HG03565 (cell line): ENCODE data around the gene RGS14.
"Not testable (repeated sequence)": the region's sequence is repeated elsewhere in the genome, so short reads cannot be mapped to it uniquely, and the experiment has no call there.

Experiments
- ATAC-seq: cut with Tn5 transposase; IDR thresholded peaks from one replicate; pipeline ENCODE4 v1.9.1; 2021; ENCODE audit warnings: mild to moderate bottlenecking, moderate library complexity; ENCODE audit not compliant: unreplicated experiment

The RGS14 gene

GRCh38 chr5:177363565-177363964 is 5.8 kb downstream of the RGS14 start:
- no peak for ATAC-seq

GRCh38 chr5:177364159-177364962 is 6.6 kb downstream of the RGS14 start:
- no peak for ATAC-seq

DNA sequence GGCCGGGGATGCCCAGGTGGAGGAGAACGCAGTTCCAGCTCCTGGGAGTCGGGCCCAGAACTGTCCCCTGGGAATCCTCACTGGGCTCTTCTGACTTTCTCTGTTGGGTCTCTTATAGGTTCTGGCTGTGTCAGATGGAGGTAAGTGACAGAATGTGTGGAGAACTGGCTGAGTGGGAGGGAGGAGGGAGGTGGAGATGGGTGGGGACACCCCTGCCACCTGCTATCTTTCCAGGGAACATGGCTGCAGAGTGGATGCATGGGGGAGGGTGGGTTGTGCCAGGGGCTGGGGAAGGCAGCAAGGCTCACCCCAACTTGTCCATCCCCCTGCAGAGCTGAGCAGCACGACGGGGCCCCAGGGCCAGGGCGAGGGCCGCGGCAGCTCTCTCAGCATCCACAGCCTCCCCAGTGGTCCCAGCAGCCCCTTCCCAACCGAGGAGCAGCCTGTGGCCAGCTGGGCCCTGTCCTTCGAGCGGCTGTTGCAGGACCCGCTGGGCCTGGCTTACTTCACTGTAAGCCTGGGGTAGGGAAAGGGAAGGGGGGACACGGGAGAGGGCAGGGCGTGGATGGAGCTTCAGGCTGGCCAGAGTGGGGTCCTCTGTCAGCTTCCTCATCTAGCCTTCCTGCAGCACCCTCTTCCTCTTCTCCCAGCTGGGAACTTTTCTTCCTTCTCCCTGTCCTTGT is 8.3 kb downstream of the RGS14 start:
- no peak for ATAC-seq

DNA sequence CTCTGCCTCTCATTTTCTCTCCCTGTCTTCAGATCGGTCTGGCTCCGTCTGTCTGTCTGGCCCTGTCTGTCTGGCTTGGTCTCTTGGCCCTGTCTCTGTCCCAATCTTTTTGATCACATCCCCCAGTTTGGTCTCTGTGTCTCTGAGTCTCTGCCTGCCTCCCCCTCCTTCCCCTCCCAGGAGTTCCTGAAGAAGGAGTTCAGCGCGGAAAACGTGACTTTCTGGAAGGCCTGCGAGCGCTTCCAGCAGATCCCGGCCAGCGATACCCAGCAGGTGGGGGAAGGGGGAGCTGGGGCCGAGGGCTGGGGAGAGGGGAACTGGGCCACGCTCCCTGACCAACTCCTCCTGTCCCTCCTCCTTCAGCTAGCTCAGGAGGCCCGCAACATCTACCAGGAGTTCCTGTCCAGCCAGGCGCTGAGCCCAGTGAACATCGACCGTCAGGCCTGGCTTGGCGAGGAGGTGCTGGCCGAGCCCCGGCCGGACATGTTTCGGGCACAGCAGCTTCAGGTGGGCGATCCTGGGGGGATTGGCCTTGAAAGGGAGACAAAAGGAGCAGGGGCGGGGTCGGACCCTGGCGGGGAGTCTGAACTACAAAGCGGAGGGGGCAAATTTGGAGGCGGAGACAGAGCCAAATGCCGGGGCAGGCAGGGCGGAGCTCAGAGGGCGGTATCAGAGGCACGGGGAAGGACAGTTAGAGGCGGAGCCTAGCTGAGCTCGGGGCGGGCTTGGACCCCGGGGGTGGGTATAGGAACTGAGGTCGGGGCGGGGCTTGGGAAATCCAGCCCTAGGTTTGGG is 9.0 kb downstream of the RGS14 start:
- no peak for ATAC-seq

- ATAC-seq, result no peak
These were observed 9.7 kb downstream of the RGS14 start for GRCh38 chr5:177367323-177367848.

- ATAC-seq, result no peak
These were observed 10.5 kb downstream of the RGS14 start for GRCh38 chr5:177367981-177368868.

GRCh38 chr5:177368869-177369644 is 11.3 kb downstream of the RGS14 start:
- ATAC-seq, result no peak

DNA sequence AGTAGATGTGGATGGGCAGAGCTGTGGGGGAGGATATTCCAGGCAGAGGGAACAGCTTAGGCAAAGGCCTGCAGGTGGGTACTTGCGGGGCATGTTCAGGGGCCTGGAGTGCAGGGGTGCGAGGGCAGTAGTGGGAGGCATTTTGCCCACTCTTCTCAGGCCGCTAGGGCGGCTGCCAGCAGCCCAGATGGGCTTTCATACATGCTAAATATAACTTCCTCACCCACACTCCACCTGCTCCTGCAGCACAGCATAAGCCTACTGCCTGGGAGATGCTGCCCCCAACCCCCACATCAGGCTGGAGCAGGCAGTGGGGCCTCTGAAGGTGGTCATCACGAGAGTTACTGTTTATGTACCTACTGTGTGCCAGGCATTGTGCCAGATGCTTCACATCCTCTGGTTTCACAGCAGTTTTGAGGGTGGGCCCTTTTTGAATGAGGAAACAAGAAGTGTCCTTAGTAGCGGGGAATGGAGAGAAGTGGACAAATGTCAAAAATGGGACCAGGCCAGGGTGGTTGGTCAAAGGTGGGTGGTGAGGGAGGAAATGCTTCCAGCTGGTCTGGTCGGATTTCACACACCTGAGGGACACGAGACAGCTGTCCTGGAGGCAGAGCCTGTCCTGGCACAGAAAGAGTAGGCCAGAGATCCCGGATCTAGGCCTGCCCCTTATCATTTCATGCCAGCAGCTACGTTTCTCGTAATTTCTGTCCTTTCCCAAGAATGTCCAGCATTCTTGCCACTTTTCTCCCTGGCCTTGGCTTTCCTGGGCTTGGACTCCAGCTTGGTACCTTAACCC is 12.1 kb downstream of the RGS14 start:
- ATAC-seq, result no peak

DNA sequence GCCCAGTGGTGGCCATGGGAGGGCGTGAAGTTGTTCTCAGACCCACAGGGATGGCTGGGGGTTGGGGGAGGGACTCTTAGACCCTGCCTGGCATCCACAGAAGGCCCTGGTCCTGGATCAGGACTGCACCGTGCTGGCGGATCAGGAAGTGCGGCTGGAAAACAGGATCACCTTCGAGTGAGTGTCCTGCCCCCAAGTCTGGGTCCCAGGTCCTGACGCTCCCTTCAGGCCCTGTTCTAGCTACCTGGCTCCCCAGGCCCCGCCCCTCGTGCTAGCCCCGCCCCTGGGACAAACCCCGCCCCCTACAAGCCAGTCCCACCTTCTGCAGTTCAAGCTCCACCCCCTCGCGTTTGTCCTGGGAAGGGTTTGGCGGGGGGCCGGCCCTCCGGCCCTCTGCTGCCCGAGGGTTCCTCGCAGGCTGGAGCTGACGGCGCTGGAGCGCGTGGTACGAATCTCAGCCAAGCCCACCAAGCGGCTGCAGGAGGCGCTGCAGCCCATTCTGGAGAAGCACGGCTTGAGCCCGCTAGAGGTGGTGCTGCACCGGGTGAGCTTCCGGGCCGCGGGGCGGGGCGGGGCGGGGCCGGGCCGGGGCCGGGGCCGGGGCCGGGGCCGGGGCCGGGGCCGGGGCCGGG is 12.9 kb downstream of the RGS14 start:
- peak; percentile 52 for ATAC-seq

- ATAC-seq, result no peak
These were observed 13.7 kb downstream of the RGS14 start for GRCh38 chr5:177371120-177372033.

DNA sequence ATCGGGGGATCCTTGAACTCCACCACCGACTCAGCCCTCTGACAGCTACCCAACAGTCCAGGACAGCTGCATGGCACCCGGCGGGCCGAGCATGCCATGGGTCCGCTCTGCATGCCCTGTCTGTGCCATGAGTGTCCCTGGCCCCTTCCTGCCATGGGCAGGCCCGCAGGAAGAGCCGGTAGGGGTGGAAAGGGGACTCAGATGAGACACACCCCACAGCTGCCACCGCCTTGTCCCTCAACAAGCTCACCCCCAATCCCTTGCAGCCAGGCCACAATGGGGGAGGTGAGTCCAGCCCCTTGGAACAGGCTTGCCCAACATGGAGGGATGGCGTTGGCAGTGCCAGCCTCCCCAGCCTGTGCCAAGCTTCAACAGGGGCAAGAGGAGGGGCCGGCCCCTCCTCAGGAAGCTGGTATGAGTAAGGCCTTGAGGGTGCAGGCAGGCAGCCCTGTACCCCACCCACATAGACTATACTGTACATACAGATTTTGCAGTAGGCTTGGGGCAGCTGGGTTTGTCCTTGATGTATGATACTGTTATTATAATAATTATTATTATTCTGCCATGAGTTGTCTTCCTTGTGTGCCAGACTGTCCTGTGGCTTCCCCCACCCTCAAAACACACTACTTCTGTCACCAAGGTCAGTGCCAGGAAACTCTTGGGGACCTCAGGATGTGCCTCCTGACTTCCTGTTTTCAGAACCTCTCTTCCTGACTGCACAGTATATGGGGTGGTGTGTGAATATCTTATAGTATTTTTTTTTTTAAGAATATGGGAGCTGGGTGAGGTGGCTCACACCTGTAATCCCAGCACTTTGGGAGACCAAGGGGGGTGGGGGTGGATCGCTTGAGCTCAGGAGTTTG is 14.5 kb downstream of the RGS14 start:
- no peak for ATAC-seq

DNA sequence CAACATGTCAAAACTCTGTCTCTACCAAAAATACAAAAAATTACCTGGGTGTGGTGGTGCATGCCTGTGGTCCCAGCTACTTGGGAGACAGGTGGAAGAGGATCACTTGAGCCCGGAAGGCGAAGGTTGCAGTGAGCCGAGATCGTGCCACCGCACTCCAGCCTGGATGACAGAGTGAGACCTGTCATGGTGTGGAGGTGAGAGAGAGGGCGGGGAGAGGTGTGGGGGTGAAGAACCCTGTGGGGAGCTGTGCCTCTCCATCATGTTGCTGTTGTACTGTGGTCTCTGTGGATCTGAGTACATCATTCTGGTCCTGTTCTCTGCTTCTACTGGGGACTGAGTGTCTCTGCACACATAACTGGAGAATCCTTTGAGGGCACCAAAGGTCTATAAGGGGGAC is 15.2 kb downstream of the RGS14 start:
- no peak for ATAC-seq

GRCh38 chr5:177373806-177374205 is 16.1 kb downstream of the RGS14 start:
- ATAC-seq, result no peak

- ATAC-seq, result no peak
These were observed 16.5 kb downstream of the RGS14 start for GRCh38 chr5:177374211-177374610.

GRCh38 chr5:177375516-177375915 is 17.8 kb downstream of the RGS14 start:
- ATAC-seq, result not testable (repeated sequence)

GRCh38 chr5:177376107-177376506 is 18.4 kb downstream of the RGS14 start:
- ATAC-seq, result no peak
